ENCODE measurements around the gene CDH15.
A peak's percentile ranks its signal among the peaks of the same experiment; 100 is the strongest.

CDH15 gene

GRCh38 chr16:89132194-89133005 lies 39.1 kb upstream of the CDH15 start:
- H3K27ac ChIP-seq (ENCODE audit: low read length): no peak overlapping the region
- H3K4me3 ChIP-seq (ENCODE audit: low read depth in 1 of 2, low read length in 2 of 2): no peak overlapping the region
- H3K79me2 ChIP-seq (ENCODE audit: insufficient read depth, low read length): peaks cover 3% of the 10 kb centered on the region; the same call in 1 of the 2 replicates
- H4K20me1 ChIP-seq (ENCODE audit: insufficient read depth, low read length): peaks cover 10% of the 10 kb centered on the region
- ATAC-seq (ENCODE audit: insufficient read depth, low read depth) (no peak), DNase-seq (no peak)
- TF ChIP-seq EZH2 (IDR thresholded peaks at IDR 0.05; ENCODE audit: borderline replicate concordance, low read depth, low read length, severe bottlenecking): no peak
- TF ChIP-seq CTCF (IDR thresholded peaks at IDR 0.05; ENCODE audit: borderline replicate concordance, extremely low read depth, low read length, poor library complexity, severe bottlenecking): peak; percentile 21
- H3K9ac ChIP-seq (ENCODE audit: low read depth, low read length): no peak overlapping the region
- no peaks in the 10 kb centered on the region for H3K9me3 ChIP-seq (ENCODE audit: insufficient read depth, low read length, severe bottlenecking)
- no peaks in the 10 kb centered on the region for H3K27me3 ChIP-seq (ENCODE audit: insufficient read depth, low read length, poor library complexity)
- peaks cover 60% of the 10 kb centered on the region for H3K36me3 ChIP-seq (ENCODE audit: insufficient read depth, low read length)
- H2AFZ ChIP-seq (ENCODE audit: low read depth, low read length): no peak overlapping the region
- no peaks in the 10 kb centered on the region for H3K4me1 ChIP-seq (ENCODE audit: insufficient read depth, low read length)
- H3K4me2 ChIP-seq (ENCODE audit: insufficient read depth, low read length): no peak overlapping the region

- Histone ChIP-seq H3K4me3 (ENCODE audit: low read depth in 1 of 2, low read length in 2 of 2) (no peak overlapping the region), H3K9ac (ENCODE audit: low read depth, low read length) (no peak overlapping the region), H4K20me1 (ENCODE audit: insufficient read depth, low read length) (peaks cover 14% of the 10 kb centered on the region), H3K27ac (ENCODE audit: low read length) (no peak overlapping the region), H3K79me2 (ENCODE audit: insufficient read depth, low read length) (peaks cover 3% of the 10 kb centered on the region; the same call in 1 of the 2 replicates), H3K27me3 (ENCODE audit: insufficient read depth, low read length, poor library complexity) (no peaks in the 10 kb centered on the region), H2AFZ (ENCODE audit: low read depth, low read length) (no peak overlapping the region), H3K36me3 (ENCODE audit: insufficient read depth, low read length) (peaks cover 64% of the 10 kb centered on the region), H3K4me2 (ENCODE audit: insufficient read depth, low read length) (no peak overlapping the region), H3K4me1 (ENCODE audit: insufficient read depth, low read length) (no peaks in the 10 kb centered on the region), H3K9me3 (ENCODE audit: insufficient read depth, low read length, severe bottlenecking) (no peaks in the 10 kb centered on the region)
- DNase-seq (no peak), ATAC-seq (ENCODE audit: insufficient read depth, low read depth) (no peak)
- TF ChIP-seq EZH2 (IDR thresholded peaks at IDR 0.05; ENCODE audit: borderline replicate concordance, low read depth, low read length, severe bottlenecking) (no peak), CTCF (IDR thresholded peaks at IDR 0.05; ENCODE audit: borderline replicate concordance, extremely low read depth, low read length, poor library complexity, severe bottlenecking) (no peak)
These were observed 38.0 kb upstream of the CDH15 start for GRCh38 chr16:89133457-89134127.

GRCh38 chr16:89134269-89134668 lies 37.3 kb upstream of the CDH15 start:
- no peak for DNase-seq

More at GRCh38 chr16:89134269-89134668, 37.3 kb upstream of the CDH15 start:
- Histone ChIP-seq H3K27me3 (ENCODE audit: insufficient read depth, low read length, poor library complexity) (no peaks in the 10 kb centered on the region), H2AFZ (ENCODE audit: low read depth, low read length) (no peak overlapping the region), H3K4me1 (ENCODE audit: insufficient read depth, low read length) (no peaks in the 10 kb centered on the region), H3K36me3 (ENCODE audit: insufficient read depth, low read length) (peaks cover 57% of the 10 kb centered on the region), H3K27ac (ENCODE audit: low read length) (no peak overlapping the region), H3K79me2 (ENCODE audit: insufficient read depth, low read length) (0 out of 2 replicates have a peak, but pooled peaks cover 3% of the 10 kb centered on the region), H4K20me1 (ENCODE audit: insufficient read depth, low read length) (peaks cover 16% of the 10 kb centered on the region), H3K4me3 (ENCODE audit: low read depth in 1 of 2, low read length in 2 of 2) (no peak overlapping the region), H3K9ac (ENCODE audit: low read depth, low read length) (no peak overlapping the region), H3K9me3 (ENCODE audit: insufficient read depth, low read length, severe bottlenecking) (no peaks in the 10 kb centered on the region), H3K4me2 (ENCODE audit: insufficient read depth, low read length) (no peak overlapping the region)
- ATAC-seq (ENCODE audit: insufficient read depth, low read depth): no peak
- TF ChIP-seq EZH2 (IDR thresholded peaks at IDR 0.05; ENCODE audit: borderline replicate concordance, low read depth, low read length, severe bottlenecking): no peak
- TF ChIP-seq CTCF (IDR thresholded peaks at IDR 0.05; ENCODE audit: borderline replicate concordance, extremely low read depth, low read length, poor library complexity, severe bottlenecking): no peak
